Gastrocnemius medialis (tissue), 4 donors: ENCODE results near the gene TMEM178A. TPM values are rescaled to one million over a fixed set of nuclear protein-coding genes. Genes with fewer than 3 reads are reported as not detected.
"Not testable (repeated sequence)": the region's sequence is repeated elsewhere in the genome, so short reads cannot be mapped to it uniquely, and the experiment has no call there.

ENCODE experiments used
- ATAC-seq, 2 donors: fragments of 150-250 bp; one replicate each; pipeline ENCODE4 v1.9.1; 2016
- DNase-seq, 2 donors: peaks; one replicate each; pipeline ENCODE4 v3.0.0-alpha.2; 2019
- H3K27ac ChIP-seq, 4 donors: fragments of 200-600 bp; sonication (generic); 1 replicate in 1 of 4; 2 replicates in 3 of 4; pipeline ENCODE4 v1.5.1; 2016 to 2018; ENCODE audit warnings: mild to moderate bottlenecking in 2 of 4, moderate library complexity in 1 of 4
- H3K27me3 ChIP-seq, 3 donors: fragments of 200-600 bp; sonication (generic) in 2 of 3; 1 replicate in 1 of 3; 2 replicates in 2 of 3; pipeline versions ENCODE4 v1.5.1 to v1.6.0; 2016 to 2019; ENCODE audit warnings: mild to moderate bottlenecking in 1 of 3, moderate library complexity in 1 of 3
- H3K36me3 ChIP-seq, 2 donors: fragments of 200-600 bp; sonication (generic) in 1 of 2; one replicate each; pipeline ENCODE4 v1.5.1; 2017 to 2018
- H3K4me1 ChIP-seq, 2 donors: fragments of 200-600 bp; sonication (generic) in 1 of 2; one replicate each; pipeline ENCODE4 v1.5.1; 2016 to 2017; ENCODE audit warnings: mild to moderate bottlenecking in 2 of 2
- H3K4me3 ChIP-seq, 4 donors: fragments of 200-600 bp; sonication (generic) in 3 of 4; 1 replicate in 1 of 4; 2 replicates in 3 of 4; pipeline ENCODE4 v1.5.1; 2016 to 2019; ENCODE audit warnings: mild to moderate bottlenecking in 2 of 4
- H3K9me3 ChIP-seq, 3 donors: fragments of 200-600 bp; sonication (generic) in 2 of 3; 1 replicate in 1 of 3; 2 replicates in 2 of 3; pipeline ENCODE4 v1.5.1; 2016 to 2019
- CTCF ChIP-seq, 5 experiments: fragments of 450-650 bp in 3 of 5; fragments of 200-600 bp in 2 of 5; sonication (generic) in 2 of 5; IDR thresholded peaks in 4 of 5; conservative IDR thresholded peaks in 1 of 5; 1 replicate in 4 of 5; 2 replicates in 1 of 5; pipeline ENCODE4 v1.5.1; 2016 to 2019; ENCODE audit warnings: antibody characterized with exemption in 5 of 5, mild to moderate bottlenecking in 3 of 5, moderate library complexity in 3 of 5
- POLR2A ChIP-seq, 2 donors: fragments of 450-650 bp; IDR thresholded peaks; one replicate each; pipeline ENCODE4 v1.6.1; 2017; ENCODE audit warnings: antibody characterized with exemption in 2 of 2, mild to moderate bottlenecking in 2 of 2, moderate library complexity in 2 of 2
- in situ Hi-C, 4 donors: fragments of 200-750 bp; cut with MboI; loops; one replicate each; pipeline versions ENCODE4 v1.15.0 to v1.8.0; 2017; ENCODE audit warnings: low sequenced_read_pairs in 4 of 4
- intact Hi-C: fragments of 100-400 bp; cut with DNase I; formaldehyde crosslinking; loops from one replicate; pipeline ENCODE4 v1.15.1; 2023; ENCODE audit warnings: low total_unique reads
- total RNA-seq, 4 donors: library from RNA; depleted of rRNA; stranded (reverse); fragments of >200 nt; gene quantifications; one replicate each; pipeline versions ENCODE4 v1.1.0 to v1.2.3, GENCODE V29; 2016

TMEM178A gene
- total RNA-seq, 4 donors from 2014 or later, result 0.42 TPM; not detected in 3

GRCh38 chr2:39621596-39621995, 44.1 kb upstream of the TMEM178A start:
- TF ChIP-seq CTCF (IDR thresholded peaks at IDR 0.05 in 4 of 5, conservative IDR thresholded peaks at IDR 0.05 in 1 of 5) (no peak), POLR2A (IDR thresholded peaks at IDR 0.05) (no peak)
- no peak overlapping the region for H3K27ac ChIP-seq
- no peaks in the 10 kb centered on the region for H3K36me3 ChIP-seq
- intact Hi-C loops, result no loop called here
- DNase-seq (no peak), ATAC-seq (no peak)
- no peaks in the 10 kb centered on the region for H3K9me3 ChIP-seq
- H3K4me3 ChIP-seq, result no peak overlapping the region
- H3K4me1 ChIP-seq, result peaks cover 3 to 8% of the 10 kb centered on the region in 2 donors
- in situ Hi-C loops, result no loop called here
- no peaks in the 10 kb centered on the region for H3K27me3 ChIP-seq

- no peak overlapping the region for H3K4me3 ChIP-seq
- ATAC-seq (no peak), DNase-seq (no peak)
- TF ChIP-seq CTCF (IDR thresholded peaks at IDR 0.05 in 4 of 5, conservative IDR thresholded peaks at IDR 0.05 in 1 of 5) (no peak), POLR2A (IDR thresholded peaks at IDR 0.05) (no peak)
- H3K9me3 ChIP-seq, result no peaks in the 10 kb centered on the region
- in situ Hi-C loops, result no loop called here
- no peaks in the 10 kb centered on the region for H3K36me3 ChIP-seq
- no peaks in the 10 kb centered on the region for H3K27me3 ChIP-seq
- no peak overlapping the region for H3K27ac ChIP-seq
- intact Hi-C loops, result no loop called here
- peaks cover 4 to 8% of the 10 kb centered on the region in 2 donors for H3K4me1 ChIP-seq
Observed at GRCh38 chr2:39622860-39623259, 42.9 kb upstream of the TMEM178A start.

GRCh38 chr2:39623917-39624316, 41.8 kb upstream of the TMEM178A start:
- TF ChIP-seq CTCF (IDR thresholded peaks at IDR 0.05 in 4 of 5, conservative IDR thresholded peaks at IDR 0.05 in 1 of 5) (no peak), POLR2A (IDR thresholded peaks at IDR 0.05) (no peak)
- H3K36me3 ChIP-seq, result no peaks in the 10 kb centered on the region
- no peak for DNase-seq
- H3K4me3 ChIP-seq, result no peak overlapping the region
- H3K9me3 ChIP-seq, result no peaks in the 10 kb centered on the region
- intact Hi-C loops (no loop called here), in situ Hi-C loops (no loop called here)
- peaks cover 4 to 8% of the 10 kb centered on the region in 2 donors for H3K4me1 ChIP-seq
- no peak for ATAC-seq
- H3K27ac ChIP-seq, result no peak overlapping the region
- H3K27me3 ChIP-seq, result no peaks in the 10 kb centered on the region

GRCh38 chr2:39625193-39625926, 40.4 kb upstream of the TMEM178A start:
- in situ Hi-C loops (no loop called here), intact Hi-C loops (no loop called here)
- Histone ChIP-seq H3K27me3 (no peaks in the 10 kb centered on the region), H3K4me3 (no peak overlapping the region), H3K27ac (no peak overlapping the region), H3K36me3 (no peaks in the 10 kb centered on the region), H3K9me3 (no peaks in the 10 kb centered on the region), H3K4me1 (peaks cover under 1 to 4% of the 10 kb centered on the region in 2 donors)
- TF ChIP-seq POLR2A (IDR thresholded peaks at IDR 0.05) (no peak), CTCF (IDR thresholded peaks at IDR 0.05 in 4 of 5, conservative IDR thresholded peaks at IDR 0.05 in 1 of 5) (no peak)
- ATAC-seq (no peak), DNase-seq (no peak)

GRCh38 chr2:39625927-39626270, 39.8 kb upstream of the TMEM178A start:
- DNase-seq (no peak), ATAC-seq (no peak)
- in situ Hi-C loops, result no loop called here
- intact Hi-C loops, result no loop called here
- Histone ChIP-seq H3K9me3 (no peaks in the 10 kb centered on the region), H3K4me1 (peaks cover 0 to 4% of the 10 kb centered on the region in 2 donors), H3K4me3 (no peak overlapping the region), H3K27ac (no peak overlapping the region), H3K27me3 (no peaks in the 10 kb centered on the region), H3K36me3 (no peaks in the 10 kb centered on the region)
- TF ChIP-seq CTCF (IDR thresholded peaks at IDR 0.05 in 4 of 5, conservative IDR thresholded peaks at IDR 0.05 in 1 of 5) (no peak), POLR2A (IDR thresholded peaks at IDR 0.05) (no peak)

- ATAC-seq, H3K9me3 ChIP-seq, H3K27ac ChIP-seq, DNase-seq, H3K4me3 ChIP-seq, H3K4me1 ChIP-seq, H3K27me3 ChIP-seq, H3K36me3 ChIP-seq, intact Hi-C loops, in situ Hi-C loops: not testable (repeated sequence)
Observed at GRCh38 chr2:39628346-39628745, 37.4 kb upstream of the TMEM178A start.
